HG03025 (cell line): Measurements from ENCODE around the gene RCC1.
"Not testable (repeated sequence)": the region's sequence is repeated elsewhere in the genome, so short reads cannot be mapped to it uniquely, and the experiment has no call there.

Source experiments
- ATAC-seq: cut with Tn5 transposase; IDR thresholded peaks from one replicate; pipeline ENCODE4 v1.9.1; 2021; ENCODE audit warnings: mild to moderate bottlenecking, moderate library complexity; ENCODE audit not compliant: unreplicated experiment, low FRiP score

Gene RCC1

GRCh38 chr1:28510970-28511440 lies 5.2 kb downstream of the RCC1 start:
- no peak for ATAC-seq

GRCh38 chr1:28512058-28512611 lies 6.3 kb downstream of the RCC1 start:
- no peak for ATAC-seq

- ATAC-seq, result not testable (repeated sequence)
Observed at GRCh38 chr1:28514445-28514933, 8.6 kb downstream of the RCC1 start.

- ATAC-seq, result no peak
Observed at GRCh38 chr1:28516518-28516956, 10.7 kb downstream of the RCC1 start.

- no peak for ATAC-seq
Observed at GRCh38 chr1:28517649-28517999, 11.8 kb downstream of the RCC1 start.

- peak; percentile 74 for ATAC-seq
Observed at GRCh38 chr1:28518000-28518744, 12.3 kb downstream of the RCC1 start.

- no peak for ATAC-seq
Observed at GRCh38 chr1:28518745-28519341, 13.0 kb downstream of the RCC1 start.

- ATAC-seq, result no peak
Observed at GRCh38 chr1:28519946-28520725, 14.3 kb downstream of the RCC1 start.

GRCh38 chr1:28520796-28521195 lies 15.0 kb downstream of the RCC1 start:
- ATAC-seq, result not testable (repeated sequence)

- ATAC-seq, result no peak
Observed at GRCh38 chr1:28521502-28522164, 15.8 kb downstream of the RCC1 start.

GRCh38 chr1:28522537-28522936 lies 16.7 kb downstream of the RCC1 start:
- not testable (repeated sequence) for ATAC-seq

- not testable (repeated sequence) for ATAC-seq
Observed at GRCh38 chr1:28525002-28525642, 19.3 kb downstream of the RCC1 start.

- ATAC-seq, result no peak
Observed at GRCh38 chr1:28526886-28527285, 21.0 kb downstream of the RCC1 start.

GRCh38 chr1:28530456-28530855 lies 24.6 kb downstream of the RCC1 start:
- ATAC-seq, result no peak

GRCh38 chr1:28534671-28535070 lies 28.8 kb downstream of the RCC1 start:
- no peak for ATAC-seq

- no peak for ATAC-seq
Observed at GRCh38 chr1:28535180-28535579, 29.3 kb downstream of the RCC1 start.

- no peak for ATAC-seq
Observed at GRCh38 chr1:28537457-28538199, 31.8 kb downstream of the RCC1 start.

- ATAC-seq, result no peak
Observed at GRCh38 chr1:28538286-28538685, 32.4 kb downstream of the RCC1 start.

GRCh38 chr1:28540651-28541050 lies 34.8 kb downstream of the RCC1 start:
- ATAC-seq, result no peak
